Prostate gland (tissue), 2 donors: ENCODE data around the gene TCF7L1.

Experiments used
- CTCF ChIP-seq, 4 experiments: fragments of 200-600 bp in 2 of 4; fragments of 450-650 bp in 2 of 4; sonication (generic) in 2 of 4; IDR thresholded peaks; 1 replicate in 3 of 4; 2 replicates in 1 of 4; pipeline ENCODE4 v1.5.1; 2016 to 2019; ENCODE audit warnings: antibody characterized with exemption in 4 of 4, mild to moderate bottlenecking in 2 of 4, moderate library complexity in 2 of 4
- POLR2A ChIP-seq: fragments of 450-650 bp; IDR thresholded peaks from one replicate; pipeline ENCODE4 v1.6.1; 2016; ENCODE audit warnings: antibody characterized with exemption, mild to moderate bottlenecking
- POLR2AphosphoS5 ChIP-seq: sonication (generic); formaldehyde crosslinking; IDR thresholded peaks from one replicate; pipeline ENCODE4 v1.6.1; 2017; ENCODE audit warnings: antibody characterized with exemption

GRCh38 chr2:85213404-85213803, 80.2 kb downstream of the TCF7L1 start:
- TF ChIP-seq CTCF (IDR thresholded peaks at IDR 0.05): no peak
- TF ChIP-seq POLR2AphosphoS5: no peak
- TF ChIP-seq POLR2A: no peak
